Right atrium auricular region (tissue), 2 donors: ENCODE measurements around the gene CEBPE. TPM values are rescaled to one million over a fixed set of nuclear protein-coding genes. Genes with fewer than 3 reads are reported as not detected.

ENCODE experiments used
- DNase-seq: peaks from one replicate; pipeline ENCODE4 v3.0.0-alpha.2; 2019; ENCODE audit warnings: low spot score
- H3K27ac ChIP-seq, 2 donors: fragments of 200-600 bp; sonication (generic); 1 replicate in 1 of 2; 2 replicates in 1 of 2; pipeline ENCODE4 v1.5.1; 2016 to 2019
- H3K27me3 ChIP-seq, 2 donors: fragments of 200-600 bp; sonication (generic); one replicate each; pipeline versions ENCODE4 v1.5.1 to v1.6.0; 2017 to 2019
- H3K36me3 ChIP-seq: fragments of 200-600 bp; sonication (generic); one replicate; pipeline ENCODE4 v1.5.1; 2016
- H3K4me1 ChIP-seq, 2 donors: fragments of 200-600 bp; sonication (generic); one replicate each; pipeline versions ENCODE4 v1.5.1 to v1.6.0; 2017 to 2019
- H3K4me3 ChIP-seq, 2 donors: fragments of 200-600 bp; sonication (generic); 1 replicate in 1 of 2; 2 replicates in 1 of 2; pipeline ENCODE4 v1.5.1; 2017 to 2019; ENCODE audit warnings: mild to moderate bottlenecking in 1 of 2, moderate library complexity in 1 of 2
- H3K9me3 ChIP-seq, 2 donors: fragments of 200-600 bp; sonication (generic); one replicate each; pipeline ENCODE4 v1.5.1; 2019
- CTCF ChIP-seq, 2 donors: fragments of 200-600 bp; sonication (generic); IDR thresholded peaks; one replicate each; pipeline ENCODE4 v1.5.1; 2019; ENCODE audit warnings: antibody characterized with exemption in 2 of 2
- total RNA-seq, 2 donors: library from RNA; depleted of rRNA; stranded (reverse); fragments of >200 nt; gene quantifications; one replicate each; pipeline ENCODE4 v1.1.0, GENCODE V29; 2016

The CEBPE gene
- total RNA-seq, 2 donors from 2014 or later, result not detected

GRCh38 chr14:23124337-23124954, 5.4 kb upstream of the CEBPE start:
- Histone ChIP-seq H3K27ac (peak overlapping the region in 1 of 2 donors; percentile 48), H3K4me1 (peaks cover 0 to 22% of the 10 kb centered on the region in 2 donors), H3K9me3 (no peaks in the 10 kb centered on the region), H3K4me3 (no peak overlapping the region), H3K27me3 (no peaks in the 10 kb centered on the region), H3K36me3 (peaks cover 23% of the 10 kb centered on the region)
- TF ChIP-seq CTCF (IDR thresholded peaks at IDR 0.05), result no peak
- DNase-seq, result no peak

GRCh38 chr14:23123419-23123818, 4.4 kb upstream of the CEBPE start:
- peak; percentile 81 for DNase-seq
- H3K4me3 ChIP-seq, result no peak overlapping the region
- peaks cover 0 to 22% of the 10 kb centered on the region in 2 donors for H3K4me1 ChIP-seq
- H3K27ac ChIP-seq, result peak overlapping the region in 1 of 2 donors; percentile 48
- no peaks in the 10 kb centered on the region for H3K9me3 ChIP-seq
- peaks cover 13% of the 10 kb centered on the region for H3K36me3 ChIP-seq
- no peak for TF ChIP-seq CTCF (IDR thresholded peaks at IDR 0.05)
- H3K27me3 ChIP-seq, result no peaks in the 10 kb centered on the region

- H3K36me3 ChIP-seq, result peaks cover 3% of the 10 kb centered on the region
- H3K4me3 ChIP-seq, result no peak overlapping the region
- no peaks in the 10 kb centered on the region for H3K9me3 ChIP-seq
- TF ChIP-seq CTCF (IDR thresholded peaks at IDR 0.05), result no peak
- peaks cover 0 to 22% of the 10 kb centered on the region in 2 donors for H3K4me1 ChIP-seq
- no peaks in the 10 kb centered on the region for H3K27me3 ChIP-seq
- H3K27ac ChIP-seq, result peak overlapping the region in 1 of 2 donors; percentile 48
- no peak for DNase-seq
Observed at GRCh38 chr14:23122086-23122485, 3.0 kb upstream of the CEBPE start.

GRCh38 chr14:23121361-23121771, 2.3 kb upstream of the CEBPE start:
- H3K27ac ChIP-seq, result peak overlapping the region; percentile 37 to 48
- H3K27me3 ChIP-seq, result no peaks in the 10 kb centered on the region
- no peaks in the 10 kb centered on the region for H3K36me3 ChIP-seq
- no peak for DNase-seq
- H3K4me1 ChIP-seq, result peaks cover 0 to 22% of the 10 kb centered on the region in 2 donors
- H3K4me3 ChIP-seq, result no peak overlapping the region
- H3K9me3 ChIP-seq, result no peaks in the 10 kb centered on the region
- no peak for TF ChIP-seq CTCF (IDR thresholded peaks at IDR 0.05)

- no peak overlapping the region for H3K4me3 ChIP-seq
- no peaks in the 10 kb centered on the region for H3K27me3 ChIP-seq
- no peaks in the 10 kb centered on the region for H3K36me3 ChIP-seq
- H3K4me1 ChIP-seq, result peaks cover 0 to 22% of the 10 kb centered on the region in 2 donors
- H3K9me3 ChIP-seq, result no peaks in the 10 kb centered on the region
- peak; percentile 96 to 100 for TF ChIP-seq CTCF (IDR thresholded peaks at IDR 0.05)
- peak overlapping the region; percentile 37 to 48 for H3K27ac ChIP-seq
- peak; percentile 94 for DNase-seq
Observed at GRCh38 chr14:23120541-23121251, 1.6 kb upstream of the CEBPE start.
